Fibroblast of lung (primary cell): Measurements from ENCODE around the gene AMOTL2. TPM values are rescaled to one million over a fixed set of nuclear protein-coding genes. Genes with fewer than 3 reads are reported as not detected.

ENCODE experiments used
- DNase-seq, 2 donors: peaks; one replicate each; pipeline versions ENCODE4 v3.0.0 to v3.0.0-alpha.2; 2010; ENCODE audit warnings: low read depth in 2 of 2
- H2AFZ ChIP-seq: 2 replicates; pipeline ENCODE4 v1.5.1; 2012; ENCODE audit warnings: low read length, control low read depth, inconsistent platforms
- H3K27ac ChIP-seq: 2 replicates; pipeline ENCODE4 v1.5.1; 2011; ENCODE audit warnings: low read length, control low read depth; ENCODE audit not compliant: insufficient read depth
- H3K27me3 ChIP-seq: 2 replicates; pipeline ENCODE4 v1.5.1; 2011; ENCODE audit warnings: mild to moderate bottlenecking, low read length; ENCODE audit not compliant: control insufficient read depth, insufficient read depth
- H3K36me3 ChIP-seq: 2 replicates; pipeline ENCODE4 v1.5.1; 2011; ENCODE audit warnings: low read length; ENCODE audit not compliant: control insufficient read depth, insufficient read depth
- H3K4me1 ChIP-seq: 2 replicates; pipeline ENCODE4 v1.5.1; 2011; ENCODE audit warnings: low read length; ENCODE audit not compliant: control insufficient read depth, insufficient read depth; ENCODE audit errors: extremely low read depth
- H3K4me2 ChIP-seq: 2 replicates; pipeline ENCODE4 v1.5.1; 2011; ENCODE audit warnings: low read length, control low read depth; ENCODE audit not compliant: insufficient read depth; ENCODE audit errors: extremely low read depth
- H3K4me3 ChIP-seq, 4 experiments: fragments of 200-600 bp in 1 of 4; sonication (generic) in 1 of 4; replicated peaks in 1 of 4; 2 replicates each; pipeline ENCODE4 v1.5.1; 2011 to 2016; ENCODE audit warnings: low read length in 4 of 4, low read depth in 3 of 4, mild to moderate bottlenecking in 3 of 4, control low read depth in 2 of 4, inconsistent platforms in 1 of 4, mixed read lengths in 1 of 4; ENCODE audit not compliant: insufficient read depth in 1 of 4; ENCODE audit errors: control extremely low read depth in 1 of 4
- H3K79me2 ChIP-seq: 2 replicates; pipeline ENCODE4 v1.5.1; 2012; ENCODE audit warnings: mild to moderate bottlenecking, low read length, inconsistent platforms; ENCODE audit not compliant: control insufficient read depth, insufficient read depth
- H3K9ac ChIP-seq: 2 replicates; pipeline ENCODE4 v1.5.1; 2011; ENCODE audit warnings: mild to moderate bottlenecking, low read length, control low read depth; ENCODE audit not compliant: insufficient read depth
- H3K9me3 ChIP-seq: 2 replicates; pipeline ENCODE4 v1.5.1; 2012; ENCODE audit warnings: low read depth, low read length; ENCODE audit not compliant: control insufficient read depth, insufficient read depth
- H4K20me1 ChIP-seq: 2 replicates; pipeline ENCODE4 v1.5.1; 2011; ENCODE audit warnings: low read length; ENCODE audit not compliant: control insufficient read depth, insufficient read depth; ENCODE audit errors: extremely low read depth
- EZH2 ChIP-seq: IDR thresholded peaks from 2 replicates; pipeline ENCODE4 v1.5.1; 2012; ENCODE audit warnings: low read length, control low read depth, mild to moderate bottlenecking; ENCODE audit errors: missing control alignments
- polyA plus RNA-seq, 2 donors: library from polyadenylated mRNA; depleted of rRNA in 1 of 2; stranded (reverse) in 1 of 2; unstranded in 1 of 2; fragments of >200 nt; gene quantifications; 2 replicates each; pipeline ENCODE4 v1.2.1, GENCODE V29; 2011 to 2012; ENCODE audit warnings: missing spikeins in 1 of 2
- total RNA-seq: library from RNA; depleted of rRNA; stranded (reverse); fragments of >200 nt; gene quantifications from 2 replicates; pipeline ENCODE4 v1.2.1, GENCODE V29; 2014
- TF ChIP-seq, protein P1 (sequence below), 2 donors: IDR thresholded peaks in 1 of 2; conservative IDR thresholded peaks in 1 of 2; 1 replicate in 1 of 2; 2 replicates in 1 of 2; pipeline ENCODE4 v1.5.1; 2011 to 2012; ENCODE audit warnings: low read length in 2 of 2, control low read depth in 1 of 2, inconsistent platforms in 1 of 2, low read depth in 1 of 2, mild to moderate bottlenecking in 1 of 2

The AMOTL2 gene
- total and polyA plus RNA-seq, 2 donors (not counting 1 experiment from before 2014, with no cell fraction given) = 74.6 to 97.0 TPM

DNA sequence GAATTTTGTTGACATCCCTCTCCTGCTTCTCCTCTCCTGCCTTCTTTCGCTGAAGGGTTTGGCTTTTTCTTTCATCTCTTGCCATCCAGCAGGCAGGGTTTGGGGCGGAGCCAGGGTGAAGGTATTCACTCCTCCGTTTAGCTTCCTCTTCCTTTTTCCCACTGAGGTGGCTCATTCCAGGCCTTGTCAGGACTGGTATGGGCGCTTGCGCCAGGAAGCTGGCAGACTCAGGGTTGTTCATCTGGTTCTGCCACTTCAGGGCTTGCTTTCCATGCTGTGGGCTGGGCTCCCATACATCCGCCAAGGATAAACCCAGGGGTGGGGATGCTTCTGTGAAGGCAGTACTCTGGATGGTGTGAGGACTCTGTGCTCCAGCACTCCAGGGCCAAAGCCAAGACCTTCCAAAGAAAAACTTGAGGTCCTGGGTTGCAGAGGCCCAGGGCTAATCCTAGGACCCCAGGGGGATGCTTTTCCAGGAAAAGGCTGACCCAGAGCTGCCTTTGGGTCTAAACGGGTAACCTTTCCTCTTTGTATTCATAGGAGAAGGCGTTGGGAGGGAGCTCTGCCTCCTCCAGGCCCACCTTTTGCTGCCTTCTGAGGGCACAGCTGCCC is 7.7 kb upstream of the AMOTL2 start:
- Histone ChIP-seq H3K36me3 (no peaks in the 10 kb centered on the region), H4K20me1 (no peaks in the 10 kb centered on the region), H2AFZ (no peak overlapping the region), H3K4me2 (no peak overlapping the region), H3K9me3 (no peaks in the 10 kb centered on the region), H3K4me3 (no peak overlapping the region), H3K4me1 (no peaks in the 10 kb centered on the region), H3K27ac (no peak overlapping the region), H3K79me2 (no peaks in the 10 kb centered on the region), H3K9ac (no peak overlapping the region), H3K27me3 (no peaks in the 10 kb centered on the region)
- TF ChIP-seq, protein P1, sequence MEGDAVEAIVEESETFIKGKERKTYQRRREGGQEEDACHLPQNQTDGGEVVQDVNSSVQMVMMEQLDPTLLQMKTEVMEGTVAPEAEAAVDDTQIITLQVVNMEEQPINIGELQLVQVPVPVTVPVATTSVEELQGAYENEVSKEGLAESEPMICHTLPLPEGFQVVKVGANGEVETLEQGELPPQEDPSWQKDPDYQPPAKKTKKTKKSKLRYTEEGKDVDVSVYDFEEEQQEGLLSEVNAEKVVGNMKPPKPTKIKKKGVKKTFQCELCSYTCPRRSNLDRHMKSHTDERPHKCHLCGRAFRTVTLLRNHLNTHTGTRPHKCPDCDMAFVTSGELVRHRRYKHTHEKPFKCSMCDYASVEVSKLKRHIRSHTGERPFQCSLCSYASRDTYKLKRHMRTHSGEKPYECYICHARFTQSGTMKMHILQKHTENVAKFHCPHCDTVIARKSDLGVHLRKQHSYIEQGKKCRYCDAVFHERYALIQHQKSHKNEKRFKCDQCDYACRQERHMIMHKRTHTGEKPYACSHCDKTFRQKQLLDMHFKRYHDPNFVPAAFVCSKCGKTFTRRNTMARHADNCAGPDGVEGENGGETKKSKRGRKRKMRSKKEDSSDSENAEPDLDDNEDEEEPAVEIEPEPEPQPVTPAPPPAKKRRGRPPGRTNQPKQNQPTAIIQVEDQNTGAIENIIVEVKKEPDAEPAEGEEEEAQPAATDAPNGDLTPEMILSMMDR (conservative IDR thresholded peaks at IDR 0.05 in 1 of 2, IDR thresholded peaks at IDR 0.05 in 1 of 2; ENCODE audit: low read depth in 1 of 2, low read length in 2 of 2) = no peak
- no peak for TF ChIP-seq EZH2
- no peak for DNase-seq

DNA sequence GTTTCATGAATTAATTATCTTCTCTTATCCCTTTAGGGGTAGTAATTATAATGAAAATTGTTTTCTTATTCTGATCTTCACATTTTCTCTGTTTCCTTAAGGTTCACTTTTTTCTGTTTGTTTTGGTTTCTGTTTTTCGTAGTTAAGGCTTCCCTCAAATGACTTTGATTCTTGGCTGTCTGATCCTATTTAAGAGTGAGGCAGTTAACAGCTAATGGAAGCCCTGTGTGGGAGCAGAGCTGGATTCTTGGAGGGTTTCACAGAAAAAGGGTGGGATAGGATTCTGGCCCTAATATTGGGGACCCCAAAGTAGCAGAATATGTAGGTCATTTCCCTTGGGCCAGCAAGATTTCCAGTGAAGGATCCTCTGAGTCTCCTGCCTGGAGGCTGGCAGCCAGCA is 6.8 kb upstream of the AMOTL2 start:
- Histone ChIP-seq H3K27ac (no peak overlapping the region), H3K9ac (no peak overlapping the region), H2AFZ (no peak overlapping the region), H3K4me3 (no peak overlapping the region), H3K4me1 (no peaks in the 10 kb centered on the region), H4K20me1 (no peaks in the 10 kb centered on the region), H3K79me2 (no peaks in the 10 kb centered on the region), H3K9me3 (no peaks in the 10 kb centered on the region), H3K4me2 (no peak overlapping the region), H3K36me3 (no peaks in the 10 kb centered on the region), H3K27me3 (no peaks in the 10 kb centered on the region)
- no peak for DNase-seq
- TF ChIP-seq EZH2 = no peak
- TF ChIP-seq, protein P1 (conservative IDR thresholded peaks at IDR 0.05 in 1 of 2, IDR thresholded peaks at IDR 0.05 in 1 of 2; ENCODE audit: low read depth in 1 of 2, low read length in 2 of 2) = no peak

DNA sequence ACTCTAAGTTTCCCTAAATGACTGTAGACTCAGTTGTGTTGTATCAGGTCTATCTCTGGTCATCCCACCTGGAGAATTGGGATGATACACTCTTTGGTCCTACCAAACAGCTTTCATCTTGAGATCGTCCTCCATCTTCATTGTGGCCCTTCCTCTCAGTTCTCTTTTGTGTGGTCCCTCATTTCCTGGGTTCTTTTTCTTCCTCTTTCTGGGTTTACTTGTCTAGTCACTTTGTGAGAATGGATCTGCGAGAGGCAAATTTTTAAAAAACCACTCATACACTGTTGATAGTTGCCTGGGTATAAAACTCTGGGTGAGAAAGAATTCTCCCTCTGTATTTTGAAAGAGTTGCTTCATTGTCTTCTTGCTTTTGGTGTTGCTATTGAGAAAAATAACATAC is 6.0 kb upstream of the AMOTL2 start:
- TF ChIP-seq EZH2 = no peak
- TF ChIP-seq, protein P1 (conservative IDR thresholded peaks at IDR 0.05 in 1 of 2, IDR thresholded peaks at IDR 0.05 in 1 of 2; ENCODE audit: low read depth in 1 of 2, low read length in 2 of 2) = no peak
- no peaks in the 10 kb centered on the region for H3K79me2 ChIP-seq
- no peak for DNase-seq
- H2AFZ ChIP-seq = no peak overlapping the region
- no peak overlapping the region for H3K4me3 ChIP-seq
- no peaks in the 10 kb centered on the region for H3K27me3 ChIP-seq
- no peak overlapping the region for H3K9ac ChIP-seq
- peaks cover 2% of the 10 kb centered on the region for H3K4me1 ChIP-seq
- H4K20me1 ChIP-seq = no peaks in the 10 kb centered on the region
- no peaks in the 10 kb centered on the region for H3K9me3 ChIP-seq
- no peak overlapping the region for H3K27ac ChIP-seq
- no peak overlapping the region for H3K4me2 ChIP-seq
- H3K36me3 ChIP-seq = no peaks in the 10 kb centered on the region
